ENCODE measurements around the gene DHRS7B.

DNA sequence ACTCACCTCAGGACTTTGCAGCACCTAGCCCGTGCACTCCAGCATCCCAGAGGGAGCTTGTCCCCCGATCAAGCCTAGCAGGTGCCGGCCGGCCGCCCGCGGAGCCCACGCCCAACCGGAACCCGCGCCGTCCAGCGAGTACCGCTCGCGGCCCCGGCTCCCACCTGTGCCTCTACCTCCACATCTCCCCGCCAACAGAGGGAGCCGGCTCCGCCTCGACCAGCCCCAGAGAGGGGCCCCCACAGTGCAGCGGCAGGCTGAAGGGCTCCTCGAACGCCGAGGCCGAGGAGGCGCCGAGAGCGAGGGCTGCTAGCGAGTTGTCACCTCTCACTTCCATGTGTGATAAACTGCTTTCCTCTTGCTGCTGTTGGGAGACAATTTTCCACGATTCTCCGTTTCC lies 41.1 kb upstream of the DHRS7B start:
- TF ChIP-seq POLR2AphosphoS5 (IDR thresholded peaks at IDR 0.05), result no peak
- TF ChIP-seq, protein P1, sequence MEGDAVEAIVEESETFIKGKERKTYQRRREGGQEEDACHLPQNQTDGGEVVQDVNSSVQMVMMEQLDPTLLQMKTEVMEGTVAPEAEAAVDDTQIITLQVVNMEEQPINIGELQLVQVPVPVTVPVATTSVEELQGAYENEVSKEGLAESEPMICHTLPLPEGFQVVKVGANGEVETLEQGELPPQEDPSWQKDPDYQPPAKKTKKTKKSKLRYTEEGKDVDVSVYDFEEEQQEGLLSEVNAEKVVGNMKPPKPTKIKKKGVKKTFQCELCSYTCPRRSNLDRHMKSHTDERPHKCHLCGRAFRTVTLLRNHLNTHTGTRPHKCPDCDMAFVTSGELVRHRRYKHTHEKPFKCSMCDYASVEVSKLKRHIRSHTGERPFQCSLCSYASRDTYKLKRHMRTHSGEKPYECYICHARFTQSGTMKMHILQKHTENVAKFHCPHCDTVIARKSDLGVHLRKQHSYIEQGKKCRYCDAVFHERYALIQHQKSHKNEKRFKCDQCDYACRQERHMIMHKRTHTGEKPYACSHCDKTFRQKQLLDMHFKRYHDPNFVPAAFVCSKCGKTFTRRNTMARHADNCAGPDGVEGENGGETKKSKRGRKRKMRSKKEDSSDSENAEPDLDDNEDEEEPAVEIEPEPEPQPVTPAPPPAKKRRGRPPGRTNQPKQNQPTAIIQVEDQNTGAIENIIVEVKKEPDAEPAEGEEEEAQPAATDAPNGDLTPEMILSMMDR (IDR thresholded peaks at IDR 0.05), result no peak
- TF ChIP-seq POLR2A (IDR thresholded peaks at IDR 0.05; ENCODE audit: low read depth), result no peak
- no peak for TF ChIP-seq EP300 (IDR thresholded peaks at IDR 0.05)

Data from esophagus muscularis mucosa (tissue), 4 donors.